D721Med (cell line): ENCODE measurements around the gene PPT2.

Experiments
- DNase-seq: peaks from one replicate; pipeline ENCODE4 v3.0.0; 2011; ENCODE audit warnings: low spot score; ENCODE audit not compliant: insufficient read length
- FAIRE-seq: peaks from 2 replicates; lab custom pipeline; 2011; peaks lifted over from hg19 to GRCh38; lab: Jason Lieb, UNC
- TF ChIP-seq, protein P1 (sequence below): IDR thresholded peaks from 2 replicates; pipeline ENCODE4 v1.5.1; 2012; ENCODE audit warnings: mild to moderate bottlenecking, control low read depth; ENCODE audit not compliant: insufficient read depth; ENCODE audit errors: missing control alignments

PPT2 gene

GRCh38 chr6:32152769-32153563 is 975 bp upstream of the PPT2 start:
- FAIRE-seq (no peak), DNase-seq (no peak)

DNA sequence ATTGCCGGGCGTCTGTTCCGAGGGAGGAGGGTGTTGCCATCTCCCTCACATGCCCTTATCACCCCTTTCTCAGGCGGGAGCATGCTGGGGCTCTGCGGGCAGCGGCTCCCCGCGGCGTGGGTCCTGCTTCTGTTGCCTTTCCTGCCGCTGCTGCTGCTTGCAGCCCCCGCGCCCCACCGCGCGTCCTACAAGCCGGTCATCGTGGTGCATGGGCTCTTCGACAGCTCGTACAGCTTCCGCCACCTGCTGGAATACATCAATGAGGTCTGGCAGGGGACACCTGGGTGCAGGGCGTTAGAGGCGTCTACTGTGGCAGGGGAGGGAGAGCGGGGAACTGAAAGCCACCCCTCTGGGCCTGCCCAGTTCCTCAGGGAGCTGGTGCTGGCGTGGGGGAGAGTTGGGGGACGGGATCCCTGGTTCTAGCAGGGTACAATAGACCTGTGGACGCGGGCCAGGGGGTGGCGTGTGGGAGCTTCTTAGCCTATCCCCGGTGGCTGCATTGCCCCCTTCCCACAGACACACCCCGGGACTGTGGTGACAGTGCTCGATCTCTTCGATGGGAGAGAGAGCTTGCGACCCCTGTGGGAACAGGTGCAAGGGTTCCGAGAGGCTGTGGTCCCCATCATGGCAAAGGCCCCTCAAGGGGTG is 697 bp downstream of the PPT2 start:
- DNase-seq, result peak; percentile 57
- FAIRE-seq, result no peak
- TF ChIP-seq, protein P1, sequence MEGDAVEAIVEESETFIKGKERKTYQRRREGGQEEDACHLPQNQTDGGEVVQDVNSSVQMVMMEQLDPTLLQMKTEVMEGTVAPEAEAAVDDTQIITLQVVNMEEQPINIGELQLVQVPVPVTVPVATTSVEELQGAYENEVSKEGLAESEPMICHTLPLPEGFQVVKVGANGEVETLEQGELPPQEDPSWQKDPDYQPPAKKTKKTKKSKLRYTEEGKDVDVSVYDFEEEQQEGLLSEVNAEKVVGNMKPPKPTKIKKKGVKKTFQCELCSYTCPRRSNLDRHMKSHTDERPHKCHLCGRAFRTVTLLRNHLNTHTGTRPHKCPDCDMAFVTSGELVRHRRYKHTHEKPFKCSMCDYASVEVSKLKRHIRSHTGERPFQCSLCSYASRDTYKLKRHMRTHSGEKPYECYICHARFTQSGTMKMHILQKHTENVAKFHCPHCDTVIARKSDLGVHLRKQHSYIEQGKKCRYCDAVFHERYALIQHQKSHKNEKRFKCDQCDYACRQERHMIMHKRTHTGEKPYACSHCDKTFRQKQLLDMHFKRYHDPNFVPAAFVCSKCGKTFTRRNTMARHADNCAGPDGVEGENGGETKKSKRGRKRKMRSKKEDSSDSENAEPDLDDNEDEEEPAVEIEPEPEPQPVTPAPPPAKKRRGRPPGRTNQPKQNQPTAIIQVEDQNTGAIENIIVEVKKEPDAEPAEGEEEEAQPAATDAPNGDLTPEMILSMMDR, result peak; percentile 53

More at GRCh38 chr6:32152769-32153563, 975 bp upstream of the PPT2 start:
- TF ChIP-seq, protein P1, result no peak

DNA sequence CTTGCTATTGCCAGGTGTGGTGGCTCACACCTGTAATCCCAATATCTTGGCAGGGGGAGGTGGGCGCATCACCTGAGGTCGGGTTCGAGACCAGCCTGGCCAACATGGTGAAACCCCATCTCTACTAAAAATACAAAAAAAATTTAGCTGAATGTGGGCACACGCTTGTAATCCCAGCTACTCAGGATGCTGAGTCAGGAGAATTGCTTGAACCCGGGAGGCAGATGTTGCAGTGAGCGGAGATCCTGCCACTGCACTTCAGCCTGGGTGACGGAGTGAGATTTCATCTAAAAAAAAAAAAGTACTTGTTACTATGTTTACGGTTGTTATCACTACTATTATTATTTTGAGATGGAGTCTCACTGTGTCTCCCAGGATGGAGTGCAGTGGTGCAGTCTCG is 3.0 kb downstream of the PPT2 start:
- FAIRE-seq, result no peak
- TF ChIP-seq, protein P1, result no peak
- no peak for DNase-seq

- no peak for DNase-seq
- TF ChIP-seq, protein P1, result no peak
- FAIRE-seq, result no peak
These were observed 4.1 kb downstream of the PPT2 start for GRCh38 chr6:32158052-32158451.

GRCh38 chr6:32163559-32164258 is 9.8 kb downstream of the PPT2 start:
- FAIRE-seq (no peak), DNase-seq (no peak)
- TF ChIP-seq, protein P1, result no peak

DNA sequence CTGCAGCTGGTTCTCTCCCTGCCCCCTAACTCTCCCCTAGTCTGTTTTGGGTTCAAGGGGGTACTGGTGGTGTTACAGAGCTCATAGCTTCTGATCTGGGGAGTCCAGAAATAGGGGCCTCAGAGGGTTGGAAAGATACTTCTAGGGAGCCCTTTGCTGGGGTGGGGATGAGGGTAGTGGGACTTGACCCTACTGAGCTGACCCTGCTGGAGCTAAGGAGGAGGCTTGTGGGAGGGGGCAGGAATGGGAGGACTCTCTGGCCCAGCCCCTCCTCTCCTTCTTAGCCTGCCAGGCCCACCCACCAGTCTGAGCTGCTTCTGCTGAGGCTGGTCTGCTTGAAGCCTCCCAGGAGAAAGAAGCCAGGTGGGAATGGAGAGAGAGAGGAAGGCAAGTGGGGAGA is 10.4 kb downstream of the PPT2 start, which contains the start of gene EGFL8:
TSS of gene EGFL8 (plus strand) at position 301 of the 400 bp plus-strand sequence. CDS start 1,571 bp downstream, outside the sequence.
- FAIRE-seq, result no peak
- TF ChIP-seq, protein P1, result no peak

More for the DNA sequence above, 10.4 kb downstream of the PPT2 start, which contains the start of gene EGFL8:
- no peak for DNase-seq
